ENCODE data around the gene MDFIC. TPM values are rescaled to one million over a fixed set of nuclear protein-coding genes. Genes with fewer than 3 reads are reported as not detected.

Gene MDFIC
- total RNA-seq, 2 donors from 2014 or later = 17.1 to 35.0 TPM

GRCh38 chr7:114986190-114987180 is 64.6 kb downstream of the MDFIC start:
- no peaks in the 10 kb centered on the region for H3K27me3 ChIP-seq
- H3K27ac ChIP-seq = no peak overlapping the region
- TF ChIP-seq CTCF (IDR thresholded peaks at IDR 0.05) = no peak
- H3K9me3 ChIP-seq = no peaks in the 10 kb centered on the region
- H3K4me3 ChIP-seq = no peak overlapping the region
- no peak for DNase-seq (ENCODE audit: low spot score)
- H3K36me3 ChIP-seq = no peaks in the 10 kb centered on the region
- H3K4me1 ChIP-seq = peaks cover 0 to 34% of the 10 kb centered on the region in 2 donors

- DNase-seq (ENCODE audit: low spot score) = no peak
These were observed 66.1 kb downstream of the MDFIC start for GRCh38 chr7:114988026-114988425.

GRCh38 chr7:114988755-114989375 is 67.0 kb downstream of the MDFIC start:
- no peak for TF ChIP-seq CTCF (IDR thresholded peaks at IDR 0.05)
- Histone ChIP-seq H3K27me3 (no peaks in the 10 kb centered on the region), H3K9me3 (no peaks in the 10 kb centered on the region), H3K4me3 (no peak overlapping the region), H3K4me1 (peaks cover 0 to 34% of the 10 kb centered on the region in 2 donors), H3K36me3 (no peaks in the 10 kb centered on the region), H3K27ac (peak overlapping the region; percentile 29 to 57)
- DNase-seq (ENCODE audit: low spot score) = peak; percentile 79

More at GRCh38 chr7:114988026-114988425, 66.1 kb downstream of the MDFIC start:
- Histone ChIP-seq H3K4me1 (peaks cover 0 to 34% of the 10 kb centered on the region in 2 donors), H3K27me3 (no peaks in the 10 kb centered on the region), H3K27ac (peak overlapping the region; percentile 29 to 57), H3K4me3 (no peak overlapping the region), H3K9me3 (no peaks in the 10 kb centered on the region), H3K36me3 (no peaks in the 10 kb centered on the region)
- no peak for TF ChIP-seq CTCF (IDR thresholded peaks at IDR 0.05)

- H3K27me3 ChIP-seq = no peaks in the 10 kb centered on the region
- peaks cover 0 to 34% of the 10 kb centered on the region in 2 donors for H3K4me1 ChIP-seq
- H3K4me3 ChIP-seq = no peak overlapping the region
- no peak for TF ChIP-seq CTCF (IDR thresholded peaks at IDR 0.05)
- H3K9me3 ChIP-seq = no peaks in the 10 kb centered on the region
- peak overlapping the region in 1 of 2 donors; percentile 29 for H3K27ac ChIP-seq
- DNase-seq (ENCODE audit: low spot score) = no peak
- H3K36me3 ChIP-seq = no peaks in the 10 kb centered on the region
These were observed 67.6 kb downstream of the MDFIC start for GRCh38 chr7:114989531-114989930.

GRCh38 chr7:114997487-114998404 is 75.9 kb downstream of the MDFIC start:
- Histone ChIP-seq H3K4me1 (no peaks in the 10 kb centered on the region), H3K27me3 (no peaks in the 10 kb centered on the region)
- no peak for DNase-seq (ENCODE audit: low spot score)

More at GRCh38 chr7:114997487-114998404, 75.9 kb downstream of the MDFIC start:
- no peaks in the 10 kb centered on the region for H3K9me3 ChIP-seq
- TF ChIP-seq CTCF (IDR thresholded peaks at IDR 0.05) = no peak
- H3K36me3 ChIP-seq = no peaks in the 10 kb centered on the region
- no peak overlapping the region for H3K27ac ChIP-seq
- H3K4me3 ChIP-seq = no peak overlapping the region

Data from right atrium auricular region (tissue), 2 donors.